Nephron progenitor cell (in vitro differentiated cells): ENCODE results near the gene TTN.

Experiments
- DNase-seq: peaks from one replicate; pipeline ENCODE4 v3.0.0; 2021
- H3K27ac Mint-ChIP-seq: 2 replicates; pipeline ENCODE4 v1.8.0; 2021; ENCODE audit warnings: mild to moderate bottlenecking, moderate library complexity, mixed read lengths
- H3K27me3 Mint-ChIP-seq: 2 replicates; pipeline ENCODE4 v1.8.0; 2021; ENCODE audit warnings: mild to moderate bottlenecking, low read depth, mixed read lengths; ENCODE audit not compliant: poor library complexity
- H3K36me3 Mint-ChIP-seq: 2 replicates; pipeline ENCODE4 v1.8.0; 2021; ENCODE audit warnings: low read depth, mixed read lengths
- H3K4me1 Mint-ChIP-seq: 2 replicates; pipeline ENCODE4 v1.8.0; 2021; ENCODE audit warnings: mixed read lengths
- H3K4me3 Mint-ChIP-seq: 2 replicates; pipeline ENCODE4 v1.8.0; 2021; ENCODE audit warnings: mild to moderate bottlenecking, moderate library complexity, mixed read lengths
- H3K9me3 Mint-ChIP-seq: 2 replicates; pipeline ENCODE4 v1.8.0; 2021; ENCODE audit warnings: mild to moderate bottlenecking, moderate library complexity, mixed read lengths
- TF ChIP-seq, protein P1 (sequence below): fragments of 200-600 bp; sonication (generic); IDR thresholded peaks from 2 replicates; pipeline ENCODE4 v1.5.0; 2021; ENCODE audit warnings: antibody characterized with exemption

The TTN gene

GRCh38 chr2:178513876-178514275, 293.3 kb downstream of the TTN start:
- no peak for DNase-seq
- H3K4me3 Mint-ChIP-seq: no peak overlapping the region
- no peak overlapping the region for H3K27ac Mint-ChIP-seq
- H3K9me3 Mint-ChIP-seq: no peaks in the 10 kb centered on the region
- H3K36me3 Mint-ChIP-seq: peaks cover 29% of the 10 kb centered on the region
- peaks cover 3% of the 10 kb centered on the region for H3K27me3 Mint-ChIP-seq
- peaks cover 4% of the 10 kb centered on the region for H3K4me1 Mint-ChIP-seq
- TF ChIP-seq, protein P1, sequence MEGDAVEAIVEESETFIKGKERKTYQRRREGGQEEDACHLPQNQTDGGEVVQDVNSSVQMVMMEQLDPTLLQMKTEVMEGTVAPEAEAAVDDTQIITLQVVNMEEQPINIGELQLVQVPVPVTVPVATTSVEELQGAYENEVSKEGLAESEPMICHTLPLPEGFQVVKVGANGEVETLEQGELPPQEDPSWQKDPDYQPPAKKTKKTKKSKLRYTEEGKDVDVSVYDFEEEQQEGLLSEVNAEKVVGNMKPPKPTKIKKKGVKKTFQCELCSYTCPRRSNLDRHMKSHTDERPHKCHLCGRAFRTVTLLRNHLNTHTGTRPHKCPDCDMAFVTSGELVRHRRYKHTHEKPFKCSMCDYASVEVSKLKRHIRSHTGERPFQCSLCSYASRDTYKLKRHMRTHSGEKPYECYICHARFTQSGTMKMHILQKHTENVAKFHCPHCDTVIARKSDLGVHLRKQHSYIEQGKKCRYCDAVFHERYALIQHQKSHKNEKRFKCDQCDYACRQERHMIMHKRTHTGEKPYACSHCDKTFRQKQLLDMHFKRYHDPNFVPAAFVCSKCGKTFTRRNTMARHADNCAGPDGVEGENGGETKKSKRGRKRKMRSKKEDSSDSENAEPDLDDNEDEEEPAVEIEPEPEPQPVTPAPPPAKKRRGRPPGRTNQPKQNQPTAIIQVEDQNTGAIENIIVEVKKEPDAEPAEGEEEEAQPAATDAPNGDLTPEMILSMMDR: no peak

DNA sequence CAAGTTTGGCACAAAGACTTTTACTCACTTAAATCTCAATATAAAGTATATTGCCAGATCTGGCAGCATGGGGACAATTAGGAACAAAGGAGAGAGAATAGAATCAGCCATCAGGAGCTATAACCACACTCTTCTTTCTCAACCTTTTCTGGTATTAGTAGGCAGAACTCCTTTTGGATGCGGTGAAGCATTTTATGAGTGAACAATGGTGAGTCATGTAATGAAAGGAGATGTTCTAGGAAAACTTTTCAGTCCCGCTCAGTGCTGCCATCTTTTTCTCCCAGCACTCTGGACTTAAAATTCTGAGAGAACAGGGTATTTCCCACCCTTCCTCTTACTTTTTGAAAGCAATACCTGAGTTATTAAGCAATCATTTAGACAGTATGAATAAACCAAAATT, 294.7 kb downstream of the TTN start:
- H3K9me3 Mint-ChIP-seq: no peaks in the 10 kb centered on the region
- no peak overlapping the region for H3K4me3 Mint-ChIP-seq
- peaks cover 4% of the 10 kb centered on the region for H3K4me1 Mint-ChIP-seq
- peaks cover 3% of the 10 kb centered on the region for H3K27me3 Mint-ChIP-seq
- TF ChIP-seq, protein P1: no peak
- H3K27ac Mint-ChIP-seq: no peak overlapping the region
- H3K36me3 Mint-ChIP-seq: peaks cover 29% of the 10 kb centered on the region
- DNase-seq: no peak

GRCh38 chr2:178510384-178510783, 296.8 kb downstream of the TTN start:
- Mint-ChIP-seq H3K4me1 (peaks cover 4% of the 10 kb centered on the region), H3K9me3 (no peaks in the 10 kb centered on the region), H3K27me3 (peaks cover 3% of the 10 kb centered on the region), H3K4me3 (no peak overlapping the region), H3K27ac (no peak overlapping the region), H3K36me3 (peaks cover 29% of the 10 kb centered on the region)
- DNase-seq: no peak
- TF ChIP-seq, protein P1: no peak

DNA sequence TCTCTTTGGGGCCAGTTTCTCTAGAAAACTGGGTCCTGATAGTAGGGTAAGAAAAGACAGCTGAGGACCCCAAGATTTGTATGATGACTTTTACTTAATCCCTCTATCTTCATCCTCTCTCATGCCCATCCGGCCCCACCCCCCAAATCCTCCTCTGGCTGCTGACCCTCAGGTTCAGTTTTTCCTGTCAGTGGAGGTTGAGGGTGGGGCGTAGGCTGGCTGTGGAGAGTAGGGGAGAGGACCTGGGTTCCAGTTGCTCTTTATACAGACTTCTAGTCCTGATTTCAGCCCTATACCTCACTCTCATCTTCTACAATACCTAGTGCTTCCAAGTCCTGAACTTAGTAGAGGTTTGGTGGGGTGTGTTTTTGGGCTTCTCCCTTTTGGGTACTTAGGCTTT, 298.6 kb downstream of the TTN start:
- no peak for DNase-seq
- peaks cover 26% of the 10 kb centered on the region for H3K36me3 Mint-ChIP-seq
- TF ChIP-seq, protein P1: no peak
- H3K27ac Mint-ChIP-seq: no peak overlapping the region
- H3K4me1 Mint-ChIP-seq: peaks cover 4% of the 10 kb centered on the region
- no peaks in the 10 kb centered on the region for H3K9me3 Mint-ChIP-seq
- no peak overlapping the region for H3K4me3 Mint-ChIP-seq
- peaks cover 3% of the 10 kb centered on the region for H3K27me3 Mint-ChIP-seq

DNA sequence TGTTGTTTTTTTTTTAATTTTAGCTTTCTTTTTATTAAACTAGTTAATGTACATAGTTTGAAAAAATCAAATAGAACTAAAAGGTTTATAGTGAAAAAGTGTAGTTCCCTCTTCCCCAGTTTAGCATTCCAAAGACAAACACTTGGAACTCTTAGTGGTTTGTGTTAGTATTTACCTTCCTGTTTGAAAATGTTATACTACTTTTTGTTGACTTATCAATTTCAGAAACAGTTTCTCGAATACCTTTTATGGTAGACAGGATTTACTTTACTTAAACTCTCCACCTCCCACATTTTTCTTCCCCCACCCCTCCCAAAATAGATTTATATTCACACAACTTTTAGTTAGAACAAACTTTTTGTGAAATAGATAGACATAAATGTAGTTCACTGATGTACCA, 300.3 kb downstream of the TTN start:
- TF ChIP-seq, protein P1: no peak
- Mint-ChIP-seq H3K27me3 (peaks cover 3% of the 10 kb centered on the region), H3K9me3 (no peaks in the 10 kb centered on the region), H3K36me3 (peaks cover 19% of the 10 kb centered on the region), H3K4me1 (peaks cover 4% of the 10 kb centered on the region), H3K4me3 (no peak overlapping the region), H3K27ac (no peak overlapping the region)
- DNase-seq: no peak

- Mint-ChIP-seq H3K27me3 (peaks cover 3% of the 10 kb centered on the region), H3K27ac (no peak overlapping the region), H3K36me3 (peaks cover 20% of the 10 kb centered on the region), H3K4me3 (no peak overlapping the region), H3K4me1 (peaks cover 4% of the 10 kb centered on the region), H3K9me3 (no peaks in the 10 kb centered on the region)
- TF ChIP-seq, protein P1: no peak
- no peak for DNase-seq
These were observed 300.7 kb downstream of the TTN start for GRCh38 chr2:178506524-178506923.
